ENCODE measurements around the gene SLC17A7. TPM values are rescaled to one million over a fixed set of nuclear protein-coding genes. Genes with fewer than 3 reads are reported as not detected.
A peak's percentile ranks its signal among the peaks of the same experiment; 100 is the strongest.

SLC17A7 gene
- total and polyA plus RNA-seq, 2 donors (not counting 3 experiments of a cell fraction or from before 2014, with no cell fraction given), result 0.07 to 0.13 TPM

GRCh38 chr19:49450405-49450804 is 9.1 kb upstream of the SLC17A7 start:
- H3K36me3 ChIP-seq (ENCODE audit: control insufficient read depth in 2 of 2, extremely low read depth in 1 of 2, insufficient read depth in 2 of 2, low read length in 2 of 2), result peaks cover 0 to 4% of the 10 kb centered on the region in 2 experiments
- no peak overlapping the region for H3K9ac ChIP-seq (replicated peaks; ENCODE audit: extremely low read depth, insufficient read depth, low read length)
- POLR2A ChIA-PET, result no interaction called here
- H3K9me3 ChIP-seq (replicated peaks; ENCODE audit: control insufficient read depth, insufficient read depth, low read length), result no peaks in the 10 kb centered on the region
- FAIRE-seq (no peak), DNase-seq (ENCODE audit: low read depth, low spot score) (no peak)
- CTCF ChIA-PET, result interaction anchor here (0.6 to 1.4 kb wide), 3 partner anchors 9 to 126 kb away, joined by 3 to 7 read pairs (median 4); no protein-coding TSS in a partner anchor
- no peak overlapping the region for H3K27ac ChIP-seq (ENCODE audit: insufficient read depth, low read depth, low read length)
- no peaks in the 10 kb centered on the region for H3K27me3 ChIP-seq (ENCODE audit: control insufficient read depth in 2 of 2, insufficient read depth in 2 of 2, low read length in 2 of 2)
- H3K79me2 ChIP-seq (ENCODE audit: control insufficient read depth, insufficient read depth, low read length), result peaks cover 11% of the 10 kb centered on the region
- H3K9me1 ChIP-seq (replicated peaks; ENCODE audit: control insufficient read depth, extremely low read depth, insufficient read depth, low read length), result no peaks in the 10 kb centered on the region
- BruUV-seq (replicated peaks), result no TSS peak
- intact Hi-C loops (cut with micrococcal nuclease) (loop anchor here (5.0 kb wide), 2 partner anchors 192 to 427 kb away; partner anchors contain the start of genes AKT1S1, RRAS, SCAF1 and TBC1D17), dilution Hi-C loops (cut with MboI; ENCODE audit: extremely low pct_ligation_motif_present, low sequenced_read_pairs) (no loop called here)
- H4K20me1 ChIP-seq (replicated peaks; ENCODE audit: control insufficient read depth, extremely low read depth, insufficient read depth, low read length), result no peaks in the 10 kb centered on the region
- peak overlapping the region in 1 of 3 experiments; percentile 47 for H3K4me3 ChIP-seq (replicated peaks in 1 of 3; ENCODE audit: insufficient read depth in 1 of 3, low read depth in 1 of 3, low read length in 3 of 3)
- TF ChIP-seq POLR2AphosphoS5 (IDR thresholded peaks at IDR 0.05; ENCODE audit: insufficient read depth, low read depth, low read length) (no peak), FOS (IDR thresholded peaks at IDR 0.05; ENCODE audit: borderline replicate concordance, insufficient read depth, low read length) (no peak), JUN (IDR thresholded peaks at IDR 0.05; ENCODE audit: borderline replicate concordance, insufficient read depth, insufficient read length, low read depth) (no peak), EZH2 (IDR thresholded peaks at IDR 0.05; ENCODE audit: borderline replicate concordance, low read depth, low read length, severe bottlenecking) (no peak), MYC (IDR thresholded peaks at IDR 0.05; ENCODE audit: low read depth, low read length) (no peak), GATA2 (IDR thresholded peaks at IDR 0.05; ENCODE audit: insufficient read depth, insufficient read length, low read depth, low read length) (no peak), POLR2A (IDR thresholded peaks at IDR 0.05; ENCODE audit: low read depth, low read length) (no peak)
- TF ChIP-seq, protein P1, sequence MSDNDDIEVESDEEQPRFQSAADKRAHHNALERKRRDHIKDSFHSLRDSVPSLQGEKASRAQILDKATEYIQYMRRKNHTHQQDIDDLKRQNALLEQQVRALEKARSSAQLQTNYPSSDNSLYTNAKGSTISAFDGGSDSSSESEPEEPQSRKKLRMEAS (IDR thresholded peaks at IDR 0.05; ENCODE audit: insufficient read depth, insufficient read length), result no peak
- TF ChIP-seq, protein P2, sequence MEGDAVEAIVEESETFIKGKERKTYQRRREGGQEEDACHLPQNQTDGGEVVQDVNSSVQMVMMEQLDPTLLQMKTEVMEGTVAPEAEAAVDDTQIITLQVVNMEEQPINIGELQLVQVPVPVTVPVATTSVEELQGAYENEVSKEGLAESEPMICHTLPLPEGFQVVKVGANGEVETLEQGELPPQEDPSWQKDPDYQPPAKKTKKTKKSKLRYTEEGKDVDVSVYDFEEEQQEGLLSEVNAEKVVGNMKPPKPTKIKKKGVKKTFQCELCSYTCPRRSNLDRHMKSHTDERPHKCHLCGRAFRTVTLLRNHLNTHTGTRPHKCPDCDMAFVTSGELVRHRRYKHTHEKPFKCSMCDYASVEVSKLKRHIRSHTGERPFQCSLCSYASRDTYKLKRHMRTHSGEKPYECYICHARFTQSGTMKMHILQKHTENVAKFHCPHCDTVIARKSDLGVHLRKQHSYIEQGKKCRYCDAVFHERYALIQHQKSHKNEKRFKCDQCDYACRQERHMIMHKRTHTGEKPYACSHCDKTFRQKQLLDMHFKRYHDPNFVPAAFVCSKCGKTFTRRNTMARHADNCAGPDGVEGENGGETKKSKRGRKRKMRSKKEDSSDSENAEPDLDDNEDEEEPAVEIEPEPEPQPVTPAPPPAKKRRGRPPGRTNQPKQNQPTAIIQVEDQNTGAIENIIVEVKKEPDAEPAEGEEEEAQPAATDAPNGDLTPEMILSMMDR (IDR thresholded peaks at IDR 0.05; ENCODE audit: extremely low read depth in 1 of 2, insufficient read depth in 1 of 2, low read depth in 1 of 2, low read length in 2 of 2), result no peak
- no peak overlapping the region for H2AFZ ChIP-seq (ENCODE audit: low read depth, low read length)
- H3K4me1 ChIP-seq (ENCODE audit: control insufficient read depth, extremely low read depth, insufficient read depth, low read length), result peaks cover 11% of the 10 kb centered on the region
- peak overlapping the region; percentile 78 for H3K4me2 ChIP-seq (ENCODE audit: insufficient read depth, low read length)
